Activated T-helper 1 cell treated with anti-CD3 and anti-CD28 coated beads, Interleukin-12 subunit alpha, Interleukin-12 subunit beta, Interleukin-2, Interleukin-4 antibody, amounts not matched to agents 30 ng/mL and 10 ng/mL and 1 ng/mL, durations not matched to agents 14 hours and 24 hours and 36 hours (primary cell): Measurements from ENCODE around the gene TFDP2. TPM values are rescaled to one million over a fixed set of nuclear protein-coding genes. Genes with fewer than 3 reads are reported as not detected.

Source experiments
- DNase-seq: peaks from one replicate; pipeline ENCODE4 v3.0.0; 2021; ENCODE audit warnings: low spot score
- H3K27ac Mint-ChIP-seq: one replicate; pipeline ENCODE4 v1.8.0; 2021; ENCODE audit warnings: mild to moderate bottlenecking, mixed read lengths
- H3K27me3 Mint-ChIP-seq: one replicate; pipeline ENCODE4 v1.8.0; 2022; ENCODE audit warnings: mild to moderate bottlenecking, moderate library complexity, mixed read lengths; ENCODE audit not compliant: insufficient read depth
- H3K36me3 Mint-ChIP-seq: one replicate; pipeline ENCODE4 v1.8.0; 2021; ENCODE audit warnings: low read depth, mixed read lengths
- H3K4me1 Mint-ChIP-seq: one replicate; pipeline ENCODE4 v1.8.0; 2021; ENCODE audit warnings: low read depth, mixed read lengths
- H3K4me3 Mint-ChIP-seq: one replicate; pipeline ENCODE4 v1.8.0; 2021; ENCODE audit warnings: mild to moderate bottlenecking, moderate library complexity, mixed read lengths
- H3K9me3 Mint-ChIP-seq: one replicate; pipeline ENCODE4 v1.8.0; 2021; ENCODE audit warnings: mixed read lengths
- intact Hi-C: fragments of 100-400 bp; cut with micrococcal nuclease; formaldehyde crosslinking; loops from one replicate; pipeline ENCODE4 v1.15.1; 2024
- total RNA-seq: library from RNA; stranded (reverse); gene quantifications from 2 replicates; pipeline ENCODE4 v1.2.3, GENCODE V29; 2022

TFDP2 gene
- total RNA-seq, 1 donor from 2014 or later = 19.7 TPM

DNA sequence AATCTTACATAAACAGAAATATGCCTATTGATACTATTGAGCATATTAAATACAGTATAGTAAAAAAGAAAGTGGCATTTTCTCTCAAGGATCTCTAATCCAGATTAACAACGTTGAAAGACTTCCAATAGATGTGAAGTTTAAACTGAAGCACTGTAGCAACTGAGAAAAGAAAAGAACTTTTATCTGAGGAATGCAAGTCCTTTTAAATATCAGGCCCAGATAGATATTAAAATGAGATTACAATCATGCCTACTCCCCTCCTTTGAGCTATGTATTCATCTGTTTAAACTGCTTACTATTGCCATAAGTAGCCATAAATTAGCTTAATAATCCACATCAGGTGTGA lies 102.3 kb downstream of the TFDP2 start:
- Mint-ChIP-seq H3K9me3 (no peaks in the 10 kb centered on the region), H3K4me3 (no peak overlapping the region), H3K4me1 (no peaks in the 10 kb centered on the region), H3K36me3 (no peaks in the 10 kb centered on the region), H3K27me3 (no peaks in the 10 kb centered on the region), H3K27ac (no peak overlapping the region)
- intact Hi-C loops = no loop called here
- DNase-seq = no peak

DNA sequence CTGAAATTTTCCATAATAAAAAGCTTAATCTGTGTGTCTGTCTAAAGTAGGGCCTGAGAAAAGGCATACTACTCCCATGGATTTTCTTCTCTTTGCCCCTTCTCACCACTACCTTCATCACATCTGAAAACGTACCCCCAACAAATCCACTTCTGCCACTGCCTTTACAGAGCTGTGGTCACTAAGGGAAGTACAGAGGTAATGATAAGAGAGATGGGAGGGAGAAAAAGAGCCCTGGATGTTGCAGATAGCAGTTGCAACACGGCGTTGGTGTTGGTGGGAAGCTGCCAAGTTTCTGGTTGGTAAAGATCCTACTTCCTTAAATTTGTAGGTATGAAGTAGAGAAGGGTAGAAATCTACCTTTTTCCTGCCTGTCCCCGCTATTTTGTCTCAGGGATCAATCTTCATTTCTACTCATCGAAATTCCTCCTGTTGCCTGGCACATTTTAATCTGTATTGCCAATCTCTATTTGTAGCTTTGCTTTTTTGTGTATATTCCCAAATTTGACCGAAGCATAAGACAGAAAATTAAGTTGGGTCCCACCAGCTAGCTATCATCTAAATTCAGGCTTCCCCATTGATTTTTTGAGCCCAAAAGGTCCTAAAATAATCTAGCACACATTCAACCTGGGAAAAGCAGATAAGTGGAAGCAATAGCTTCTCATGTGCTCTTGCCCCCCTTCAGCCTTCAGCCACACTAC lies 102.9 kb downstream of the TFDP2 start:
- Mint-ChIP-seq H3K4me3 (no peak overlapping the region), H3K27ac (no peak overlapping the region), H3K9me3 (no peaks in the 10 kb centered on the region), H3K27me3 (no peaks in the 10 kb centered on the region), H3K4me1 (no peaks in the 10 kb centered on the region), H3K36me3 (no peaks in the 10 kb centered on the region)
- intact Hi-C loops = no loop called here
- DNase-seq = no peak

DNA sequence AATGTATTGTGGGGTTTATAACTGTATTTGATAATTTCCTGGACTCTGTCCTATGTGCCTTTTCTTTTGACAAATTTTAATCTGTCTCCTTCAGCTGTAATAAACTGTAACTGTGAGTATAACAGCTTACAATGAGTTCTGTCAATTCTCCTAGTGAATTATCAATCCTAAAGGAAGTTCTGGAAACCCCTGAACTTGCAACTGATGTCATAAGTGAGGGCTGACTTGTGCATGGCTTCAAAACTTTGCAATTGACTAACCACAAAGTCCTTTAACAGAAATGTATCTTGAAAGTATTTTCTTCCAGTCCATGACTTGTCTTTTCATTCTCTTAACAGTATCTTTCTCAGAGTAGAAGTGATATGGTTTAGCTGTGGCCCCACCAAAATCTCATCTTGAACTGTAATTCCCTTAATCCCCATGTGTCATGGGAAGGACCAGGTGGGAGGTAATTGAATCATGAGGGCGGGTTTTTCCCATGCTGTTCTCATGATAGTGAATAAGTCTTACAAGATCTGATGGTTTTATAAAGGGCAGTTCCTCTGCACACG lies 108.3 kb downstream of the TFDP2 start:
- intact Hi-C loops = no loop called here
- Mint-ChIP-seq H3K27me3 (peaks cover 6% of the 10 kb centered on the region), H3K4me3 (no peak overlapping the region), H3K4me1 (peaks cover 5% of the 10 kb centered on the region), H3K9me3 (no peaks in the 10 kb centered on the region), H3K36me3 (no peaks in the 10 kb centered on the region), H3K27ac (no peak overlapping the region)
- no peak for DNase-seq

DNA sequence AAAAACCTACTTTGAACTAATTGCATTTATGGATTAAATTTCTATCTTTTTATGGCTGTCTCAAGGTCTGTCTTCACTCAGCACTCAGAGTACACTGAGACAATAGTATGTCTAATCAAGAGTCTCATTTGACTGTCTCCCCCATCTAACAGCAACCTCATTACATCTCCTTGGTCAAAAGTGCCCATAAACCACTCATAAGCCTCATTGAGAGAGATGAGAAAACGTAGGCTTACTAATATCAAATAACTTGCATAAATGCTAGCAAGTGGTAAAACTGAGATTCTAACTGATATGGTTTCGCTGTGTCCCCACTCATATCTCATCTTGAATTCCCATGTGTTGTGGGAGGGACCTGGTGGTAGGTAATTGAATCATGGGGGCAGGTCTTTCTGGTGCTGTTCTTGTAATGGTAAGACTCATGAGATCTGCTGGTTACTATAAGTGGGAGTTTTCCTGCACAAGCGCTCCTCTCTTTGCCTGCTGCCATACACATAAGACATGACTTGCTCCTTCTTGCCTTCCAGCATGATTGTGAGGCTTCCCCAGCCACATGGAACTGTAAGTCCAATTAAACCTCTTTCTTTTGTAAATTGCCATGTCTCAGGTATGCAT lies 113.9 kb downstream of the TFDP2 start:
- DNase-seq = no peak
- Mint-ChIP-seq H3K27me3 (peaks cover 5% of the 10 kb centered on the region), H3K4me3 (no peak overlapping the region), H3K9me3 (no peaks in the 10 kb centered on the region), H3K27ac (no peak overlapping the region), H3K4me1 (no peaks in the 10 kb centered on the region), H3K36me3 (no peaks in the 10 kb centered on the region)
- intact Hi-C loops = no loop called here

DNA sequence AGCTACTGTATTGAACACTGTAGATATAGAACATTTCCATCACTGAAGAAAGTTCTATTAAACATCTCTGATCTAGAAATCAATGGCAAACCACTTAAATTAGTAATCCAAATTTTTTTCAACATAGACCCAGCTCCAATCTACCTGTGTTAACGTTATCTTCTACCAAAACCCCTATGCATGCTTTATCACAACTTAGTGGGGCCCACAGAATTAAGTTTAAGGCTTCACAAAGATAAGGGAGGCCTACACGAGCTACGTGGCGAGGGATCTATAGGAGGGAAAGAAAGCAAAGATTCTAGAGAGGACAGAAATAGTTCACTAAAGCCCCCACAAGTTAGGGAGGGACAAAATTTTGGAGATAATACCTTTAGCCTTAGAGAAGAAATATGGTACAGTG lies 116.1 kb downstream of the TFDP2 start:
- no peak for DNase-seq
- peaks cover 3% of the 10 kb centered on the region for H3K27me3 Mint-ChIP-seq
- H3K36me3 Mint-ChIP-seq = no peaks in the 10 kb centered on the region
- H3K4me1 Mint-ChIP-seq = peaks cover 4% of the 10 kb centered on the region
- no peak overlapping the region for H3K4me3 Mint-ChIP-seq
- no peaks in the 10 kb centered on the region for H3K9me3 Mint-ChIP-seq
- H3K27ac Mint-ChIP-seq = no peak overlapping the region
- intact Hi-C loops = no loop called here

DNA sequence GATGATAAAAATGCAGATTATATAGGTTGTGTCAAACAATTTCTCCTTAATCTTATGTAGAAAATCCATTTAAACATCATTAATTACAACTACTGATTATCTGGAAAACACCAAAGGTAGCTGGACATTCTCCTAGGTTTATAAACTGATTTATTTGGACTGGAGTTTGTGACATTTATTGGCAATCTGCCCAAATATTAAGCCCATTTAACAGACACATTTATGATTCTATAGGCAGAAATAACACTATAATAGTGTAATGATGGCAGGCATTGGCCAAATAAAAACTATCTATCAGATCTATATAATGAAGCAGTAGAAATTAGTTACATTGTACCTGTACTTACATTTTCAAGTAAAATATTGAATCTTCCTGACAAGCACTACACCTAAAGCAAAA lies 117.8 kb downstream of the TFDP2 start:
- Mint-ChIP-seq H3K4me3 (no peak overlapping the region), H3K36me3 (no peaks in the 10 kb centered on the region), H3K4me1 (peaks cover 16% of the 10 kb centered on the region), H3K27ac (no peak overlapping the region), H3K9me3 (no peaks in the 10 kb centered on the region), H3K27me3 (peaks cover 3% of the 10 kb centered on the region)
- intact Hi-C loops = no loop called here
- no peak for DNase-seq

DNA sequence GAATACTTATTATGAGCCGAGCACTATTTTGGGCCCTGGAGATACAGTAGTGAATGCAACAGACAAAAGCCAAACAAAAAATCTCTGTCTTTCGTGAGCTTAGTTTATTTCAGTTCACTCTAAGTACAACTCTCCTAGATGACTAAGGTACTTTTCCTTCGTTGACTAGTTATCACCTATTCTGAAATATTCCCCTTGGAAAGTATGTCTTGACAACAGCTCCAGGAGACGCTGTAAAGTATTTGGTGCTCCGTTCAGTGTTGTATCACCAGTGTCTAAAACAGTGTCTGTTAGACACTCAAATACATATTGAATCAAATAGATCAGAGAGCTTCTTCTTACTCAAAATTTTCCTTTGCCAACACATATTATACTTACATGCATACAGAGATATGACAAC lies 119.6 kb downstream of the TFDP2 start:
- Mint-ChIP-seq H3K27ac (no peak overlapping the region), H3K4me1 (peaks cover 18% of the 10 kb centered on the region)

DNA sequence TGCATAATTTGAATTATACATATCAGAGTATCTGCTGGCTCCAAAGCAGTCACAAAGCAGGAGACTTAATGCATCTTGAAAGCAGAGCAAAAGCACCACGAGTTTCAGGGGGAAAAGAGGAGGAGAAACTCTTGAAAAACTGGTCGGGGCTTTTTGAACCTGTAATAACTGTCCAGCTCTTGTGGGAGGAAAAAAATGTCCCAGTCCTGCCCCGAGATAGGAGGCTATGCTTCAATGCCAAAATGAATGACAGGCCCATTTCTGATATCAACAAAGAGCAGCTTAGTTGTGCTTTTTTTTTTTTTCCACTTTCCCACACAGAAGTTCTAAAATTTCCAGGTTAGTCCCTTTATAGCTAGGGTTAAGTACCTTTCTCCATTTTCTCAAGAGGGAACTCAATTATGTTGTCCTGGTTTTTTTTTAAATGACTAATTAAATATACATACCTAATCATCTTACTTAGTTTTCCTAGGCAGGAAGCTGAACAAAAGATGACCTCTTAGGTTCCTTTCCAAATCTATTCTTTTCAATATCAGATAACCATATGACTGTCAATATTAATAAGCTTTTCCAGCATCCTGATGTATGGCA lies 120.2 kb downstream of the TFDP2 start:
- DNase-seq = no peak
- H3K4me3 Mint-ChIP-seq = no peak overlapping the region
- intact Hi-C loops = loop anchor here (2.0 to 10.0 kb wide), 6 partner anchors 120 to 1943 kb away; partner anchors contain the start of genes DIPK2A, GK5, RASA2 and TFDP2
- H3K4me1 Mint-ChIP-seq = peaks cover 18% of the 10 kb centered on the region
- no peaks in the 10 kb centered on the region for H3K27me3 Mint-ChIP-seq
- no peaks in the 10 kb centered on the region for H3K9me3 Mint-ChIP-seq
- H3K27ac Mint-ChIP-seq = no peak overlapping the region
- H3K36me3 Mint-ChIP-seq = peaks cover 3% of the 10 kb centered on the region

More for the DNA sequence above, 119.6 kb downstream of the TFDP2 start:
- no peaks in the 10 kb centered on the region for H3K27me3 Mint-ChIP-seq
- no peak for DNase-seq
- intact Hi-C loops = loop anchor here (2.0 to 10.0 kb wide), 6 partner anchors 119 to 1943 kb away; partner anchors contain the start of genes DIPK2A, GK5, RASA2 and TFDP2
- H3K36me3 Mint-ChIP-seq = no peaks in the 10 kb centered on the region
- H3K9me3 Mint-ChIP-seq = no peaks in the 10 kb centered on the region
- H3K4me3 Mint-ChIP-seq = no peak overlapping the region

DNA sequence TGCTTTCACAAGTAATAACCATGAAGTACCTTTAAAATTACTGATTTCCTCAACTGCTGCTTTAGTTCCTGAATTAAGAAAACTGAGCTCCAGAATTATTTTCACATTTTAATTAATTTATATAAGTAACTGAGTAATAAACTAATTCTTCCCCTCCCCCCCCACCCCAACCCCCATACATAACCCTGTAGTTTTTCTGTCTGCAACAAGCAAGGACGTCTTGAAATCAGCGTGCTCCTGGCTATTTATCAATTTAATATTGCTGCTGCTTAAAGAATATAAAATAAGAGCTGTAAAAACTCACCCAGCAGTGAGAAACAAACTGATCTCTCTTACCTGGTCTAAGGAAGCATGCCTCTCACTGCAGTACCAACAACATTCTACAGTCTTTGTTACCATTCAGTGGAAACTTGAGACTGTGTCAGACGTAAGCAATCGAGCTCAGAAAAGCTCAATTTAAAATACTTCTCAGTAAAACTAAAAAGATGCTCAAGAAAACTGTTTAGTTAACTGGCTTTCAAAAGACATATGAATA lies 121.0 kb downstream of the TFDP2 start:
- Mint-ChIP-seq H3K9me3 (no peaks in the 10 kb centered on the region), H3K27ac (peak overlapping the region; percentile 49), H3K27me3 (no peaks in the 10 kb centered on the region), H3K4me3 (peak overlapping the region; percentile 87), H3K36me3 (peaks cover 4% of the 10 kb centered on the region), H3K4me1 (peaks cover 18% of the 10 kb centered on the region)
- DNase-seq = peak; percentile 22
- intact Hi-C loops = loop anchor here (1.0 to 10.0 kb wide), 8 partner anchors 8 to 1944 kb away; partner anchors contain the start of genes DIPK2A, GK5, RASA2 and RNF7

DNA sequence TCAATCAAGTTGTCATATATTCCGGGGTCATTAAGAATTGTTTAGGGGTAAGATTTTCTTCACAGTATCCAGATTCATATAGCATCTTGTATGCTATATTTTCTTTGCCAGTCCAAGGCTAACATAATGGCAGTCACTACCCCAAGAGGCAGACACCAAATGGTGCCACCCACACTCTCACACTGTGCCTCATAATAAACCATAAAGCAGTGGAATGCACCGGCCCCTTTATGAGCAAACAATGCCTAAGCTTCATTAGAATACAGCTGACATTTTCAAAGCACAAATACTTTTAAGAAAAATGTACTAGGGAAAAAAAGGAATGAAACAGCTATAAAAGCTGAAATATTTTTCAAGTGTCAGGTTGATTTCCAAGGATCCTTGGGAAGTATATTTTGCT lies 121.6 kb downstream of the TFDP2 start:
- H3K27me3 Mint-ChIP-seq = no peaks in the 10 kb centered on the region

DNA sequence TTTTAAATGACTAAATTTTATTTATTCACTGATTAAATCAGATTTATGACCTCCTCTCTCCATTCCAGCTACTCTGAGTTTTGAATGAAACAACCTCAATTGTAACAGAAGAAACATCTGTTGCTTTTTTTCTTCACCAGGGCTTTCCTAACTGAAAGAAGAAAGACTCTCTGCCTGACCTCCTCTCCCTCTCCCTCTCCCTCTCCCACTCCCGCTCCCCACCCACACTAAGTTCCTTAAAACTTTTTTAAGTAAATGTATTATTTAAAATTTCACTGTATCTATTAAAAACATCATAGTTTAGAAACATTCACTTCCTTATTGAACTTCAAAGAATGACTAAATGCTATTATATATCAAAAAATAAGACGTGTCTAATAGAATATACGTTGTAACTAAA lies 122.0 kb downstream of the TFDP2 start:
- peak overlapping the region; percentile 61 for H3K27ac Mint-ChIP-seq
- H3K4me1 Mint-ChIP-seq = peaks cover 22% of the 10 kb centered on the region

More for the DNA sequence above, 121.6 kb downstream of the TFDP2 start:
- peak overlapping the region; percentile 61 for H3K27ac Mint-ChIP-seq
- intact Hi-C loops = loop anchor here (1.0 to 10.0 kb wide), 8 partner anchors 7 to 1945 kb away; partner anchors contain the start of genes DIPK2A, GK5, RASA2 and RNF7
- no peak for DNase-seq
- peaks cover 18% of the 10 kb centered on the region for H3K4me1 Mint-ChIP-seq
- no peaks in the 10 kb centered on the region for H3K9me3 Mint-ChIP-seq
- H3K36me3 Mint-ChIP-seq = peaks cover 4% of the 10 kb centered on the region
- peak overlapping the region; percentile 82 for H3K4me3 Mint-ChIP-seq

DNA sequence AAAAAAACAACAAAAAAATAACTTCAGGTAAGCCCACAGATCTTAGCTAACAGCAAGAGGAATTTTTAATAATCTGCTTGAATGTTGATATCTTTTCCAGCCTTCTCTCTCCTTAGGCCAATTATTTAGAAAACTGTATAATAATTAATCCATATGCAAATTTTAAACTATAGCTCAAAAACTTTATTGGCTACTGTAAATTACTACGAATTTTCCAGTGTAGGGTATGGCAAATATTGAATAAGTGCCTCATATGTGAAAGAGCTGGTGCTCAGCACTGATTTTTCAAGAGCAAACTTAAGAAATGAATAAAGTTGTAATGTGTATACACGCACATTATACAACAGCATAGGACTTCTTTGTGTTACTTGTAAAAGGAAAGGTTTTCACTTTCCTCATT lies 123.0 kb downstream of the TFDP2 start:
- no peak for DNase-seq
- intact Hi-C loops = loop anchor here (5.0 to 10.0 kb wide), 4 partner anchors 201 to 1946 kb away; partner anchors contain the start of genes DIPK2A, GK5 and RASA2
- H3K27ac Mint-ChIP-seq = no peak overlapping the region
- no peaks in the 10 kb centered on the region for H3K9me3 Mint-ChIP-seq
- H3K27me3 Mint-ChIP-seq = no peaks in the 10 kb centered on the region
- peaks cover 7% of the 10 kb centered on the region for H3K36me3 Mint-ChIP-seq
- H3K4me3 Mint-ChIP-seq = no peak overlapping the region
- peaks cover 32% of the 10 kb centered on the region for H3K4me1 Mint-ChIP-seq

More for the DNA sequence above, 122.0 kb downstream of the TFDP2 start:
- Mint-ChIP-seq H3K4me3 (peak overlapping the region; percentile 82), H3K36me3 (peaks cover 6% of the 10 kb centered on the region), H3K9me3 (no peaks in the 10 kb centered on the region), H3K27me3 (no peaks in the 10 kb centered on the region)
- DNase-seq = no peak
- intact Hi-C loops = loop anchor here (5.0 to 10.0 kb wide), 4 partner anchors 200 to 1945 kb away; partner anchors contain the start of genes DIPK2A, GK5 and RASA2
